HUES48 (cell line): ENCODE results near the gene CDH26.

Source experiments
- H3K27ac ChIP-seq: one replicate; pipeline ENCODE4 v1.7.0; 2013; ENCODE audit warnings: low read depth, low read length, inconsistent platforms
- H3K27me3 ChIP-seq: 2 replicates; pipeline ENCODE4 v1.6.1; 2013; ENCODE audit warnings: mild to moderate bottlenecking, low read length; ENCODE audit not compliant: control insufficient read depth, insufficient read depth
- H3K36me3 ChIP-seq: 2 replicates; pipeline ENCODE4 v1.6.1; 2013; ENCODE audit warnings: low read length; ENCODE audit not compliant: control insufficient read depth, insufficient read depth
- H3K4me1 ChIP-seq: 2 replicates; pipeline ENCODE4 v1.6.1; 2013; ENCODE audit warnings: mild to moderate bottlenecking, low read length; ENCODE audit not compliant: control insufficient read depth, insufficient read depth
- H3K4me3 ChIP-seq: 2 replicates; pipeline ENCODE4 v1.5.1; 2013; ENCODE audit warnings: mild to moderate bottlenecking, low read depth, low read length
- H3K9ac ChIP-seq: 2 replicates; pipeline ENCODE4 v1.6.1; 2013; ENCODE audit warnings: mild to moderate bottlenecking, low read depth, low read length, moderate library complexity
- H3K9me3 ChIP-seq: 2 replicates; pipeline ENCODE4 v1.6.1; 2013; ENCODE audit warnings: low read length; ENCODE audit not compliant: control insufficient read depth, insufficient read depth

Gene CDH26

GRCh38 chr20:60049601-60050000 lies 91.4 kb downstream of the CDH26 start:
- no peak overlapping the region for H3K4me3 ChIP-seq
- no peak overlapping the region for H3K27ac ChIP-seq

GRCh38 chr20:60050193-60050947 lies 92.1 kb downstream of the CDH26 start:
- no peaks in the 10 kb centered on the region for H3K9me3 ChIP-seq
- H3K4me3 ChIP-seq = no peak overlapping the region
- no peaks in the 10 kb centered on the region for H3K36me3 ChIP-seq
- no peak overlapping the region for H3K27ac ChIP-seq
- no peaks in the 10 kb centered on the region for H3K4me1 ChIP-seq
- no peaks in the 10 kb centered on the region for H3K27me3 ChIP-seq
- no peak overlapping the region for H3K9ac ChIP-seq

More at GRCh38 chr20:60049601-60050000, 91.4 kb downstream of the CDH26 start:
- Histone ChIP-seq H3K9me3 (no peaks in the 10 kb centered on the region), H3K4me1 (no peaks in the 10 kb centered on the region), H3K36me3 (no peaks in the 10 kb centered on the region), H3K9ac (no peak overlapping the region), H3K27me3 (no peaks in the 10 kb centered on the region)

- Histone ChIP-seq H3K9me3 (no peaks in the 10 kb centered on the region), H3K4me3 (no peak overlapping the region), H3K36me3 (no peaks in the 10 kb centered on the region), H3K27me3 (no peaks in the 10 kb centered on the region), H3K4me1 (no peaks in the 10 kb centered on the region), H3K9ac (no peak overlapping the region), H3K27ac (no peak overlapping the region)
Measured at GRCh38 chr20:60051911-60052310, 93.7 kb downstream of the CDH26 start.

- Histone ChIP-seq H3K9ac (no peak overlapping the region), H3K27ac (no peak overlapping the region), H3K9me3 (no peaks in the 10 kb centered on the region), H3K4me3 (no peak overlapping the region), H3K4me1 (no peaks in the 10 kb centered on the region), H3K27me3 (no peaks in the 10 kb centered on the region), H3K36me3 (no peaks in the 10 kb centered on the region)
Measured at GRCh38 chr20:60052322-60052721, 94.1 kb downstream of the CDH26 start.

- H3K27me3 ChIP-seq = no peaks in the 10 kb centered on the region
- no peak overlapping the region for H3K9ac ChIP-seq
- H3K9me3 ChIP-seq = no peaks in the 10 kb centered on the region
- H3K27ac ChIP-seq = no peak overlapping the region
- no peaks in the 10 kb centered on the region for H3K36me3 ChIP-seq
- peaks cover 7% of the 10 kb centered on the region; the same call in 1 of the 2 replicates for H3K4me1 ChIP-seq
- H3K4me3 ChIP-seq = no peak overlapping the region
Measured at GRCh38 chr20:60053125-60053817, 95.0 kb downstream of the CDH26 start.

- Histone ChIP-seq H3K27ac (no peak overlapping the region), H3K9me3 (no peaks in the 10 kb centered on the region), H3K9ac (no peak overlapping the region)
Measured at GRCh38 chr20:60053818-60054190, 95.6 kb downstream of the CDH26 start.

GRCh38 chr20:60054716-60055634 lies 96.8 kb downstream of the CDH26 start:
- H3K36me3 ChIP-seq = no peaks in the 10 kb centered on the region
- peaks cover 13% of the 10 kb centered on the region for H3K4me1 ChIP-seq
- no peaks in the 10 kb centered on the region for H3K27me3 ChIP-seq
- no peak overlapping the region for H3K4me3 ChIP-seq
- no peak overlapping the region for H3K9ac ChIP-seq
- H3K27ac ChIP-seq = no peak overlapping the region
- no peaks in the 10 kb centered on the region for H3K9me3 ChIP-seq

More at GRCh38 chr20:60053818-60054190, 95.6 kb downstream of the CDH26 start:
- no peaks in the 10 kb centered on the region for H3K36me3 ChIP-seq
- H3K4me3 ChIP-seq = no peak overlapping the region
- peaks cover 13% of the 10 kb centered on the region for H3K4me1 ChIP-seq
- H3K27me3 ChIP-seq = no peaks in the 10 kb centered on the region

GRCh38 chr20:60055740-60056139 lies 97.5 kb downstream of the CDH26 start:
- Histone ChIP-seq H3K4me1 (peaks cover 13% of the 10 kb centered on the region), H3K4me3 (no peak overlapping the region), H3K9ac (no peak overlapping the region), H3K9me3 (no peaks in the 10 kb centered on the region), H3K27ac (no peak overlapping the region), H3K36me3 (no peaks in the 10 kb centered on the region), H3K27me3 (no peaks in the 10 kb centered on the region)

GRCh38 chr20:60056407-60057122 lies 98.3 kb downstream of the CDH26 start:
- Histone ChIP-seq H3K9me3 (no peaks in the 10 kb centered on the region), H3K27ac (no peak overlapping the region), H3K36me3 (no peaks in the 10 kb centered on the region), H3K9ac (no peak overlapping the region), H3K4me3 (no peak overlapping the region), H3K27me3 (no peaks in the 10 kb centered on the region), H3K4me1 (peaks cover 13% of the 10 kb centered on the region)

- no peak overlapping the region for H3K9ac ChIP-seq
- no peaks in the 10 kb centered on the region for H3K9me3 ChIP-seq
- H3K27me3 ChIP-seq = no peaks in the 10 kb centered on the region
- no peak overlapping the region for H3K27ac ChIP-seq
- H3K4me1 ChIP-seq = peaks cover 13% of the 10 kb centered on the region
- no peaks in the 10 kb centered on the region for H3K36me3 ChIP-seq
- H3K4me3 ChIP-seq = no peak overlapping the region
Measured at GRCh38 chr20:60057123-60057865, 99.1 kb downstream of the CDH26 start.
